Activated CD8-positive, alpha-beta memory T cell treated with anti-CD3 and anti-CD28 coated beads for 36 hours (primary cell): ENCODE measurements around the gene C22orf39. TPM values are rescaled to one million over a fixed set of nuclear protein-coding genes. Genes with fewer than 3 reads are reported as not detected.
"Not testable (repeated sequence)": the region's sequence is repeated elsewhere in the genome, so short reads cannot be mapped to it uniquely, and the experiment has no call there.

Source experiments
- CTCF ChIA-PET: fragments of 350-600 bp; sonication (Branson Sonifier 250); formaldehyde crosslinking; loops from one replicate; lab custom pipeline; 2021; ENCODE audit warnings: antibody characterized with exemption; lab: Charles Lee
- POLR2A ChIA-PET: fragments of 350-600 bp; sonication (Branson Sonifier 250); formaldehyde crosslinking; loops from one replicate; lab custom pipeline; 2021; ENCODE audit warnings: antibody characterized with exemption; lab: Charles Lee
- total RNA-seq, 2 experiments: library from RNA; stranded (reverse); gene quantifications; one replicate each; pipeline ENCODE4 v1.2.3, GENCODE V29; 2021

C22orf39 gene
- total RNA-seq, 2 experiments from 2014 or later: 23.7 to 24.7 TPM

DNA sequence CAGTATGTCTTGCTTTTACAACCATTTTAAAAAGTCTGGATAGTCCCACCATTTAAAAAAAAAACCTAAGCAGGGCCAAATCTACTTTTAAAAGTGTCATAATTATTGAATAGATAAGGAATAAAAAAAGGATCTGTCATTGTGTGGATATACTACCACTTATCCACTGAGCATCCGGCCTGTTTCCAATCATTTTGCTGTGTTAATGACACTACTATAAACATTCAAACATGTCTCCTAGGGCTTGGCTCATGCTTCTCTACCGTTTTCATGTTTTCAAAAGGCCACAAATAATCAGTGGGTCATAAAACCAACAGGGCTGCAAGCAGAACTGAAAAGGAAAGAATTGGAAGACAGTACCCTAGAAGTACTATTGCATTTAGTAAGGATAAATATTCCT lies 12.5 kb upstream of the C22orf39 start:
- CTCF ChIA-PET: no interaction called here
- POLR2A ChIA-PET: interaction anchor here (0.7 kb wide), 2 partner anchors 9 to 278 kb away, joined by 3 read pairs; no protein-coding TSS in a partner anchor

DNA sequence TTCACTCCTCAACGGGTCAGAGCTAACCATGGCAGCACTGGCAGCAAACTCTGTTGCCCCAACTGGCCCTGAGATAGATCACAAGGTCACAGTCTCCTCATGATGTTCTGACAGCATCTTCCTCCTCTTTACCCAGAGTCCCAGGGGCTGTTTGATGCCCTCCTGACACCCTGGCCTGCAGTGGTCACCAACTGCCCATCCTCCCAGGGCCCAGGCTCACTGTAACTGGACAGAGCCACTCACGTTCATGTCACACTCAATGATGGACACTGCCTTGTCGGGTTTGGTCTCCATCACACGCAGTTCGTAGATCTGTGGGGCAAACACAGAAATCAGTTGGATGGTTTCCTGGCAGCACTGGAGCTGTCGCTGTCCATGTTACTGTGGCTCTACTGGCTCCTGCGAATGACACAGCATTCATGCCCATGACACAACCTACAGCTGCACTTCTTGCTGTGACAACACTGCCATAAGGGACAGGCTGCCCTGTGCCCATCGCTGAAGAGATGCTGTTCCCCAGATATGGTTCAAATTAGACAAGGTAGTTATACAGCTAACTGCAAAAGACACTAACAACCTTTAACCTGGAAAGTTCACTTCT lies 10.4 kb upstream of the C22orf39 start:
- ChIA-PET CTCF (interaction anchor here (0.7 to 1.3 kb wide), 2 partner anchors 20 to 453 kb away, joined by 3 read pairs; no protein-coding TSS in a partner anchor), POLR2A (no interaction called here)

DNA sequence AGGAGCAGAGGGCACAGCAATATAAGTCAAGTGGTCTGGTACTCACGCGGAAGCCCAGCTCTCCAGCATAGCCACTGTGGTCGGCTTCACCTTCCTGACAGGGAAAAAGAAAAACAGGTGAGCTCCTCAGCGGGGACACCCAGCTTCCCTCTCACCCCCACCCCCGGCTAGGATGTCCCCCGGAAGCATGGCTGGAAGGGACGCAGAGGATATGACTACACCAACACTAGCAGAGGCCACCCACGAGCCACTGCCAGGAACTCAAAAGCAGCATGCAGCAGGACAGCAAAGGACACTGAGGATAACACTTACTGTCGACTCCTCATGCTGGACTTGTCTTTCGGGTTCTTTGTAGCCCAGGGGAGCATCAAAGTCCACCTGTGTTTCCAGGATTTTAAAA lies 9.0 kb upstream of the C22orf39 start:
- ChIA-PET CTCF (interaction anchor here (0.6 kb wide), 1 partner anchor 541 kb away, joined by 3 read pairs; no protein-coding TSS in a partner anchor), POLR2A (no interaction called here)

DNA sequence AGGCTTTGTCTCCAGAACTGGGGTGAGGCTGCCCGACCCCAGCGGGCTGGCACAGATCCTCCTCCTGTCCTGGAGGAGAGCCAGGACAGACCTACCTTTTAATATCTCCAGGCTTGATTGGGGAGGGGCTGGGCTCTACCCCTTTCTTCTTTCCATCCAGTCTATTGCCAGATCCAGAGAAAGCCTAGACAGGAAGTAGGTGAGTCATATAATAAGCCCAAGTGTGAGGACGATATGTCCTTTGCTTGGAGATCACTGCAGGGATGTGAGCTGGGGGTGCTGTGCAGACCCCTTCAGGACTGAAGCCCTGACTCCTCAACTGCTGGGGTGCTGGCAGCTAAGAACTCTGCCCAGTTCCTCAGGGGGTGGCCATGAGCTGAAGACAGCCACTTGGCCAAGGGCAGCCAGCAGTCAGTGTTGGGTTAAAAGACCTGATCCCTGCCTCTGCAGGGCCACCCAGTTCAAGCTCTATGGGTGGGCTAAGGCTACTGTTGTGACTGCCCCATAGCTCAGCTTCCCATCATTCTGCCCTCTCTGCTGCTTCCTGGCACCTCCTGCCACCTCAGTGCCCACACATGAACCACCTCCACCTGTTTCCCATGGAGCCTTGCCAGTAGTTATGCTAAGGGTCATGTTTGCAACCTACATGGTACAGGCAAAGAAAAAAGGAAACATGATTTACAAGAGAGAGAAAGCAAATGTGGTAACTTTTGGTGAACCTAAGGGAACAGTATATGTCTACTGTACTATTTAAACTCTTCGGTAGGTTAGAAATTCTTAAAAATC lies 8.3 kb upstream of the C22orf39 start:
- CTCF ChIA-PET: interaction anchor here (0.6 kb wide), 1 partner anchor 542 kb away, joined by 3 read pairs; no protein-coding TSS in a partner anchor
- POLR2A ChIA-PET: no interaction called here

DNA sequence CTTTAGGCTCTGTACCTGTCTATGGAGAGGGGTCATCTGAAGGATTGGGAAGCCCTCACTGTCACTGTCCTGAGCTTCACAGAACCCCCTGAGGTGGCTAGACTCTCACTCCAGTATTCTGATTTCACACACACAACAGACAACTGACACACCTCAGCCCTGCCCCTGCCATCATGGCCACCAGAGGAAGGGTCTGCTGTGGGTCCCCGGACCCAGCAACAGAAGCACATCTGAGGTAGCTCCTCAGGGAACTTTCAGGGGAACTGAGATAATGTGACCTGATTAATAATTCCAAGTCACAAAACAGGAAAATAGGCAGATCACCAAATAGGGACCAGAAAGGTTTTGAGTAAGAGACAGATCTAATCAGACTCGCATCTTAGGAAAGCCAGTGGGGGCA lies 7.5 kb upstream of the C22orf39 start:
- CTCF ChIA-PET: no interaction called here
- POLR2A ChIA-PET: no interaction called here

DNA sequence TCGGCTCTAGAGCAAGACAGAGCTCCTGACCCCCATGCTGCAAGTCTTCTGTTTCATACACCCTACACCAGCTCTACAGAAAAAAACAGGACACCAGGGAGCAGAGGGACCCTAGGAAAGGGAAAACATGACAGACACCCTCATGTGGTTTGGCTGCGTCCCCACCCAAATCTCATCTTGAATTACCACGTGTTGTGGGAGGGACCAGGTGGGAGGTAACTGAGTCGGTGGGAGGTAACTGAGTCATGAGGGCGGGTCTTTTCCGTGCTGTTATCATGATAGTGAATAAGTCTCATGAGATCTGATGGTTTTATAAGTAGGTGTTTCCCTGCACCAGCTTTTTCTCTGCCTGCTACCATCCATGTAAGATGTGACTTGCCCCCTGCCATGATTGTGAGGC lies 6.6 kb upstream of the C22orf39 start:
- ChIA-PET POLR2A (no interaction called here), CTCF (no interaction called here)

DNA sequence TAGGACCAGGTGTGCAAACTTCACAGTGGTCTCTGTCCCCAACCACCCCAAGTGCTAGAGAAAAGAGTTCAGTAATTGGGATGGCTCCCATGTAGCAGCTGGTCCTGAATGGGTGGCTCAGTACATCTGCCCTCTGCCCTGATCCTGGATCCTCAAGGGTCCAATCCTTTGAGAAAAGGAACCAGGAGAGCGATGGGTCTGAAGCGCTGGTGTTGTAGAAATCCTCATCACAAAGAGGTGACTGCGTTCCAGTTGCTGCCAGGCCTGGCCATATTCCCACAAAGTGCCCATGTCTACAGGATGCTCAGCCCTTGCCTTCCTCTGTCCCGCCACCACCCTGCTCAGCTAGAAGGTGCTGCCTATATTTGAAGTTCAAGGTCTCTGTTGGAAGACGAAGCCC lies 6.2 kb upstream of the C22orf39 start:
- POLR2A ChIA-PET: no interaction called here
- CTCF ChIA-PET: no interaction called here

DNA sequence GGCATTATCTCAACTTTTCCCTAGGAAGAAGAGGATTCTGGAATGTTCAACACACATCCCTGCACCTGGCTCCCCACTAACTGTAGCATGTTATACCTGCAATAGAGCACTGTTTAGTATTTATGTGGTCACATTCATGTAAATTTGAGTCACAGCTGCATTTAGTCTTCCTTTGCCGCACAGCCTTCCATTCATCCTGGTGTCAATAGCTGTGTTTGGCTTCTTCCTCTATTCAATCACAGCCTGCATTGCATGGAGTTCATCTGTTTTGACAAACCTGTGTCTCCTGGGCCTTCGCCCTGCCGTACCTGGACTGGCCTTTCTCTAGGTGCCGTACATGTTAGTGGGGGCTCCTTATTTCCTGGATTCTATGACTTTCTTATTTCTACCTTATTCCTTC lies 4.1 kb upstream of the C22orf39 start:
- ChIA-PET CTCF (interaction anchor here (1.2 kb wide), 1 partner anchor 498 kb away, joined by 3 read pairs; no protein-coding TSS in a partner anchor), POLR2A (no interaction called here)

DNA sequence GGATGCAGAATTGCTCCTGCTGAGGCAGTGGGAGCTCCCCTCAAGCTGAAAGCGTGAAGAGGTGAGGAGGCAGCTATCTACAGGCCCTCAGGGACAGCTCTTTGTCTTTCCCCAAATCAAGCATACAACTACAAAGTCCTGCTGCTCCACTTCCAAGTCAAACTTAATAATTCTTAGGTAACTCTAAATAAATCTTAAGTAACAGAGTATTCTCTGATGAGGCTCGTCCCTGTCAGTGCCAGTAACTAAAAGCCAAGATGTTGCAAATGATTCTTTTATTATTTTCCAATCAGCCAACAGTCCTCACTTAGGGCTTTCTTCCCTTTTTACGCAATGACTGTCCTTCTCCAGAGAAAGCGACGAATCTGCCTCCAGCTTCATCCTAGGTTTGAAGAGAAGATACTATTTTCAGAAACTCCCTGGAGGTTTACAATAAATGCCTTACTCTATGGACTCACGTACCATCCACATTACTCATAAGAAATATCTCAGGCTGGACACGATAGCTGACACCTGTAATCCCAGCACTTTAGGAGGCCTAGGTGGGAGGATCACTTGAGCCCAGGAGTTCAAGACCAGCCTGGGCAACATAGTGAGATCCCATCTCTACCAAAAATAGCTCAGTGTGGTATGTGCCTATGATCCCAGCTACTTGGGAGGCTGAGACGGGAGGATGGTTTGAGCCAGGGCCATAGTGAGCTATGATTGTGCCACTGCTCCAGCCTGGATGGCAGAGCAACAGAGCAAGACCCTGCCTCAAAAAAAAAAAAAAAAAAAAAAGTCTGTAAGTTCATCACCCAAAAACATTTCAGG lies 3.1 kb upstream of the C22orf39 start:
- POLR2A ChIA-PET: interaction anchor here (0.6 to 0.7 kb wide), 2 partner anchors 10 to 219 kb away, joined by 3 to 6 read pairs; no protein-coding TSS in a partner anchor
- CTCF ChIA-PET: interaction anchor here (1.2 kb wide), 1 partner anchor 497 kb away, joined by 3 read pairs; no protein-coding TSS in a partner anchor

DNA sequence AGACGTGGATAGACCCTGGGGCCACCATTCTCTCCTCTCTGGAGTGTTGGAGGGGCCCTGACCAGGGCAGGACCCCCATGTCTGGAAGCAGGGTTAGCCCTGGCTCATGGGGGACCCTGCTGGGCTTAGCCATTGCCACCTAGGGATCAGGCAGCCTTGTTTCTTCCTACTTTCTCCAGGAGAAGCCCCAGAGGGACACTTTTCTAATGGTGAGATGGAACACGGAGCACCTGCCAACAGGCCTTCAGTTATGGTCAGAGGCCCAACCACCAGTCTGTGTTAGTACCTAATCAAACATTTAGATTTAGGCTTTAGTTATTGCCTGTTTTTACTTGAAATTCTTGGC lies 1.9 kb upstream of the C22orf39 start:
- CTCF ChIA-PET: interaction anchor here (1.0 kb wide), 1 partner anchor 18 kb away, joined by 3 read pairs; the partner anchor contains the start of gene HIRA
- POLR2A ChIA-PET: no interaction called here

DNA sequence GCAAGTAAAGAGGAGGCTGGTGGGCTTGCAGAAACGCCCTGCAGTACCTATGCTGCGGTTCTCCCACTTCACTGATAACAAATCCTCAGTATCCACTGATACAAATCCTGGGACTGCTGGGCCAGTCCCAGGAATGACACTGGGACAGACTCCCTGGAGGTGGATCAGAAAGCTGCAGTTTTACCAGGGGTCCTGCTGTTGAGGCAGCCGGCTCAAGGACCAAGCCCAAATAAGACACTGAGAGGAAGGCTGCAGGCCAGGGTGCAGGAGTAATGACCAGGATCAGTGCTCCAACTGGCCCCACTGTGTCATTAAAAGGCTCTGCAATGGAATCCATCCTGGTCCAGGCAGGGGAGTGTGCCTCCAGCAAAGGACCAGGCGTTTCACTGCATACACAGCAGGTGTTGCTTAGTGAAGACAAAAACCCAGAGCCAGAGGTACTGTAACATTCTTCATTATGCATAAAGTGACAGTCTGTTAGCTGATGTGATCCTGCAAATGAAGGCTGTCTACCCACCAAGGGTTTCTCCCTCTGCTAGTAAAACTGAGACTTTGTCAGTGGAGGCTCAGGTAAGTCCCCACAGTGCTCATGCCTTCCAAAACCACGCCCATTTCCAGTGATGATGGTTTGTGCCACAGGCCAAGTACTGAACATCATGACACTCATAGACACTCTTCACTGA lies 1.4 kb upstream of the C22orf39 start:
- CTCF ChIA-PET: interaction anchor here (1.0 to 2.2 kb wide), 2 partner anchors 15 to 17 kb away, joined by 3 to 9 read pairs; partner anchors contain the start of gene HIRA
- POLR2A ChIA-PET: interaction anchor here (0.6 kb wide), 1 partner anchor 228 kb away, joined by 3 read pairs; no protein-coding TSS in a partner anchor

DNA sequence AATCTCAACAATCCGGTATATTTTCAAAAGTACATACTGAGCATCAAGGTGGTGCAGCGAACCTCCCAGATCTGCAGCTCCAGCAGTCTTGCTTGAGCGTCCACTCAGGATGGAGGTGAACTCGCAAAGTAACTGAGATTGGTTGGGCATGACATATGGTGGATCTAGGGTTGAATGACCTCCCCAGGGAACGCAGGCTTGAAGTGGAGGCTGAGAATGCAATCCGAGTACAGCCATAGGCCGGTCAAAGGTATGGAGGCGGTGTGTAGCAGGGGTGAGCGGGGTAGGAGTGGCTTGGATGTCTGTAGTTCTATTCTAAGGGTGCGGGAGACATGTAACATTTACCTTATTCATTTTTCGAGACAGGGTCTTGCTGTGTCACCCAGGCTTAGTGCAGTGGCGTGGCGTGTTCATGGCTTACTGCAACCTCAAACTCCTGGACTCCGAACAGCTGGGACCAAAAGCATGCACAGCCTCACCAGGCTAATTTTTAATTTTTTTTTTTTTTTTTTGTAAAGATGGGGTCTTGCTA lies 631 bp upstream of the C22orf39 start:
- ChIA-PET CTCF (interaction anchor here (0.6 to 2.2 kb wide), 4 partner anchors 14 to 270 kb away, joined by 3 to 9 read pairs (median 4); partner anchors contain the start of gene UFD1), POLR2A (interaction anchor here (0.5 to 1.9 kb wide), 3 partner anchors 16 to 303 kb away, joined by 4 to 13 read pairs (median 5); partner anchors contain the start of genes ESS2, HIRA and MRPL40)

DNA sequence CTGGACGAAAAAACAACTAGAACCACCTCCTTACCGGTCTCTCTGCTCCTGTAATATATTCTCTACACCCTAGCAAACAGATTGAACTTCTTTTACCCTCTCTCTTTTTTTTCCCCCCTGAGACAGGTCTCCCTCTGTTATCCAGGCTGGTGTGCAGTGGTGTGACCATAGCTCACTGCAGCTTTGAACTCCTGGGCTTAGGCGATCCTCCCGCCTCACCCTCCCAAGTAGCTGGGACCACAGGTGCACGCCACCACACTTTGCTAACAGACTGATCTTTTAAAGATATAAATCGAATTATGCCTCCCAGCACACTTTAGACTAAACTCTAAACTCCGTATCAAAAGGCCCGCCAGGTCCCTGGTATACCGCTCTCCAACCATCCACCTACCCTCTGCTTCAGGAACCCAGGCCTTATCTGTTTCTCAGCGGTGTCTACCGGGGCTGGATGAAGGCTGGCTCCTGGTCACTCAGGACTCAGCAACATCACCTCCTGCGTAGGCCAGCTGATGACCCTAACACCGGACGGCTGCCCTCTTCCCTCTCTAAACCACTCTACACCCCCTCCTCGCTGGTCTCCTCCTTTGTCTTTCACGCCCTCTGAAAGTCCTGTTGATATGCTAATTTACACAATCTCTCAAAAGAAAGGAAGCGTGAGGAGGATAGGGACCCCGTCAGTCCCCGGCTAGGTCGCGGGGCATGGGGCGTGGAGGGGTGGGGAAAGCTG lies 745 bp downstream of the C22orf39 start:
- ChIA-PET POLR2A (interaction anchor here (1.0 to 1.9 kb wide), 3 partner anchors 13 to 302 kb away, joined by 3 to 13 read pairs (median 5); partner anchors contain the start of genes ESS2, HIRA and MRPL40), CTCF (interaction anchor here (1.0 to 2.2 kb wide), 2 partner anchors 13 to 32 kb away, joined by 4 to 9 read pairs; partner anchors contain the start of gene UFD1)

DNA sequence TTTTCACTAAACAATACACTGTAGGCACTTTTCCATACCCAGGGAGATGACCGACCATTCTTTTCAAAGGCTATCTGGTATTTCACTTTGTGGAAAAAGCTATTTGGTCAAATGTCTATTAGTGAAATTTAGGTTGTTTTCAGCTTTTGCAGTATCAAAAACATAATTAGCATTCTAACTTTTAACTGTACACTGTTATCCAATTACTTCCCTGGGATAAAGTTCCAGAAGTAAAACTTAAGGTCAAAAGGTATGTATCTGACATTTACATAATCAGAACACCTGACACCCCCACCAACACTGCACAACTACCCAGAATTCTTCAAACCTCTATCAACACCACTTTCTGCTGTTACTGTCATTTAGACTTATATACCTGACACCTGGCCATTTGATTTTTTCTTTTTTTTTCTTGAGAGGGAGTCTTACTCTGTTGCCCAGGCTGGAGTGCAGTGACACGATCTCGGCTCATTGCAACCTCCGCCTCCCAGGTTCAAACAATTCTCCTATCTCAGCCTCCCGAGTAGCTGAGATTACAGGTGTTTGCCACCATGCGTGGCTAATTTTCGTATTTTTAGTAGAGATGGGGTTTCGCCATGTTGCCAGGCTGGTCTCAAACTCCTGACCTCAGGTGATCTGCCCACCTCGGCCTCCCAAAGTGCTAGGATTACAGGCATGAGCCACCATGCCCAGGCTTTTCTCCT lies 2.1 kb downstream of the C22orf39 start:
- CTCF ChIA-PET: interaction anchor here (0.6 to 1.5 kb wide), 2 partner anchors 13 to 15 kb away, joined by 3 read pairs; no protein-coding TSS in a partner anchor
- POLR2A ChIA-PET: not testable (repeated sequence)

DNA sequence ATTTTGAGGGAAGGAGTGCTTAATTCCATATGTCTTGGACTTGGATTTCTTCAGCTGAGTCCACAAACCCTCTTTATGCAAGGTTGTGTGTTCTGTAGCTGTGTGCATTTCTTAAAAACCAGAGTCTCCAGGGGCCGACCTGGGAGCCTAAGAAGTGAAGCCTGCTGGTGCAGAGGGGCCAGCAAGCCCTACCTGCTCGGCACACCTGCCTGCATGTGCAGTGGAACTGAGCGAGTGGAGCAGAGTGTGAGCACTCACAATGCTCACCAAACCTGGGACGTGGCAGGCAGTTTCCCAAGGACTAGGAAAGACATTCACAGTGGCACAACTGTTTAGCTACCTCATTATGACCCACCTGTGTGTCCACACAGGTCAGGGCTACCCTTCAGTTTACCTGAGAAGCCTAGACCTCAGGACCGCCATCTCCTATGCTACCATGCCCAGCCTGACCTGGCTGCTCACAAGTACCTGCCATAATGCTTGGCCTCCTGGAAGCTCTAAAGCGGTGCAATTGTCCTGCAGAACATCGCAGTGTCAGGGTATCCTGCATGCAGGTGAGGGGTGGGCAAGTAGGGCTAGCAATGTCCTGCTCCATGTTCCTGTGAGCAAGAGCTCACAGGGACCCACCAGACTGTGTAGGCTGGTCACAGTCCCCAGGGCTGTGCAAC lies 3.8 kb downstream of the C22orf39 start:
- POLR2A ChIA-PET: interaction anchor here (0.7 kb wide), 1 partner anchor 9 kb away, joined by 3 read pairs; no protein-coding TSS in a partner anchor
- CTCF ChIA-PET: interaction anchor here (0.6 kb wide), 1 partner anchor 23 kb away, joined by 7 read pairs; no protein-coding TSS in a partner anchor

DNA sequence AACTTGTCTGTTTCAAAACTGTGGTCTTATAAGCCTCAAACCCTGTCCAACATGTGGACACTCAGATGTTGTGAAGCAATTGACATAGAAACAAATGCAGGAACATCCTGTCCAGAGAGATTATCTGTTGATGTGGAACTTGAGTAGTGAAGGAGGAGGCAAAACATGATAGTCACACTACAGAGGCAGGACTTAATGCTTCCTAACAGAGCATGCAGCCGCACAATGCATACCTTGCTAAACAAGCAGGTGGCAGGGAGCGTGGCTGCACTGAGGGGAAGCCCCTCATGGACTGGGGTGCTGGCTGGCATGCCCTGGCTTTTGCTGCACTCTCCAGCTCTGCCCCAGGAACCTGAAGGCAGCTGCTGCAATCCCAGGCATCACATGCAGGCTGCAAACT lies 5.3 kb downstream of the C22orf39 start:
- ChIA-PET CTCF (no interaction called here), POLR2A (no interaction called here)
